NCI-H2196 treated with DMSO at 0.1 percent for 48 hours (cell line): ENCODE measurements around the gene CTDP1.

Source experiments
- DNase-seq: peaks from one replicate; lab custom pipeline; 2025; ENCODE audit not compliant: unreplicated experiment; lab: John Stamatoyannopoulos, UW

Gene CTDP1

GRCh38 chr18:79792096-79792987 lies 112.7 kb downstream of the CTDP1 start:
- no peak for DNase-seq

GRCh38 chr18:79792988-79793355 lies 113.4 kb downstream of the CTDP1 start:
- no peak for DNase-seq

- no peak for DNase-seq
These were observed 115.2 kb downstream of the CTDP1 start for GRCh38 chr18:79794846-79795245.

- no peak for DNase-seq
These were observed 115.8 kb downstream of the CTDP1 start for GRCh38 chr18:79795446-79795845.

- no peak for DNase-seq
These were observed 116.4 kb downstream of the CTDP1 start for GRCh38 chr18:79796016-79796415.

- DNase-seq: no peak
These were observed 117.2 kb downstream of the CTDP1 start for GRCh38 chr18:79796531-79797405.

- DNase-seq: no peak
These were observed 118.1 kb downstream of the CTDP1 start, which contains the start of gene KCNG2 for GRCh38 chr18:79797518-79798345. KCNG2 (plus strand) TSS chr18:79797938; CDS start chr18:79863668, 65,730 bp downstream.

- DNase-seq: no peak
These were observed 118.9 kb downstream of the CTDP1 start for GRCh38 chr18:79798346-79798998.

- DNase-seq: no peak
These were observed 119.4 kb downstream of the CTDP1 start for GRCh38 chr18:79798999-79799370.

- no peak for DNase-seq
These were observed 120.2 kb downstream of the CTDP1 start for GRCh38 chr18:79799619-79800370.

GRCh38 chr18:79800371-79801180 lies 121.0 kb downstream of the CTDP1 start:
- DNase-seq: no peak

GRCh38 chr18:79801217-79801616 lies 121.6 kb downstream of the CTDP1 start:
- DNase-seq: no peak

- no peak for DNase-seq
These were observed 122.0 kb downstream of the CTDP1 start for GRCh38 chr18:79801641-79802040.

GRCh38 chr18:79802298-79802697 lies 122.7 kb downstream of the CTDP1 start:
- no peak for DNase-seq

GRCh38 chr18:79803611-79804051 lies 124.0 kb downstream of the CTDP1 start:
- DNase-seq: no peak
